Right renal cortex interstitium (tissue), 3 donors: ENCODE data around the gene SLC25A21. TPM values are rescaled to one million over a fixed set of nuclear protein-coding genes. Genes with fewer than 3 reads are reported as not detected.
"Not testable (repeated sequence)": the region's sequence is repeated elsewhere in the genome, so short reads cannot be mapped to it uniquely, and the experiment has no call there.

ENCODE experiments used
- DNase-seq, 3 donors: peaks; one replicate each; pipeline ENCODE4 v3.0.0-alpha.2; 2013; ENCODE audit warnings: low read depth in 3 of 3, low spot score in 2 of 3
- polyA plus RNA-seq, 3 donors: library from polyadenylated mRNA; unstranded; fragments of 120-200 nt; gene quantifications; one replicate each; pipeline ENCODE4 v1.2.1, GENCODE V29; 2013; ENCODE audit not compliant: insufficient read length in 3 of 3

Gene SLC25A21
- polyA plus RNA-seq, 3 donors = 2.4 to 4.7 (median 3.4) TPM

DNA sequence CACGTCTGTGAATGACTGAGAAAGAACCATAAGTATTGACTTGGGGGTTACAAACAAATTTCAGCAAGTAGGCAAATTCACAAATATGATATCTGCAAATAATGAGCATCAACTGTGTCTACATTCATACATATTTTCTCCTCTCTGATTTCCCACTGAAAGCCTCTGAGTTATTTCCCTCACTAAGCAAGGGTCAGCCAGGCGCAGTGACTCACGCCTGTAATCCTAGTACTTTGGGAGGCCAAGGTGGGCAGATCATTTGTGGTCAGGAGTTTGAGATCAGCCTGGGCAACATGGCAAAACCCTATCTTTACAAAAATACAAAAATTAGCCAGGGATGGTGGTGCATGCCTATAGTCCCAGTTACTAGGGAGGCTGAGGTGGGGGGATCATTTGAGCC lies 80.8 kb downstream of the SLC25A21 start:
- DNase-seq = no peak

- no peak for DNase-seq
Measured at GRCh38 chr14:37090026-37090425, 82.4 kb downstream of the SLC25A21 start.

DNA sequence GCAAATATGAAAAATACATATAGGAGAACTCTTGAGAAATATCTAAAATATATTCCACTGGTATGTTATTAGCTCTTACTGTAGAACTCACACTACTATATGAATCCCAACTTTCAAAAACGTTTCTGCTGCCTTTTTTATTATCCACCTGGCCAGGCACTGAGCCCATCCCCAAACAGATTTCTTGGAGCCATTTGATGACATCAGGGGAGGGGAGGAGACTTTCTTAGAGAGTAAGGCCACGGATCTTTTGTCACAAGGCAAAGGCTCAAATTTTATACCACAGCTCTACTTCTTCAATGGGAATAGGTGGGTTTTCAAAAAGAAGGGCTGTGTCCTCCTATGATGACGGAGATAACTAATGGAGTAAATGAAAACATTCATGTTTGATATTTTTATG lies 83.0 kb downstream of the SLC25A21 start:
- DNase-seq = no peak

GRCh38 chr14:37088356-37089215 lies 83.8 kb downstream of the SLC25A21 start:
- DNase-seq = no peak

DNA sequence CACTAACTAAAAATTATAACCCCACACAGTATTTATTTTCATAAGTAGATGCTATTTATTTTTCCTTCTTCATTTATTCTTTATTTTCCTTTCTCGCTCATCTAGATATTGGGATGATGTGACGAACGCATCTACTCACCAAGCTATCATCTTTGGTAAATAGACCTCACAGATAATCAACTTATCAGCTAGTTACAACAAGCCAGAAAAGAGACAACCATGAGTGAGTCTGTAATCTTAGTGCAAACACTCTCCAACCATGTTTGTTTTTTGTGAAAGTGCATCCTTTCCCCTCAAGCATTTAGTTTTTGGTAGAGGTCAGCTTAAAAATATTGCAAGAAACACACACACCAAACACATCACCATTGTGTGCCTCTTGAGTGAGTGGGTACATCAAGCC lies 84.9 kb downstream of the SLC25A21 start:
- no peak for DNase-seq

GRCh38 chr14:37083599-37083998 lies 88.8 kb downstream of the SLC25A21 start:
- no peak for DNase-seq

DNA sequence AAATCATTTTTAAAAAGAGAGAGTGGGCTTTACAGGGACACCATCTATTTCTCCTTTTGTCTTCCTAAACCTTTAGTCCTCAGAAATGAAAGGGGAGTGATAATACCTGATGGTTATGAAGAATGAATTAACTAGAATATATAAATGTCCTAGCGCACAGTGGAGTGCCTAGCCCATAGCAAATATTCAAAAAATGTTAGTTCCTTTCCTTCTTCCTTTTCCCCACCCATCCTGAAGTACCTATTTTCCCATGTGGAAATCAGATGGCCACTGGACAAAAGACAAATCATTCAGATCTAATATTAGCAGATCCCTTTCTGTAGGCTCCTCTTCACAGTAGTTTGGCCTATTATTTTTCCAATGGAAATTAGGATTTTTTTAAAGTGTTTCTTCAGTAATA lies 90.0 kb downstream of the SLC25A21 start:
- no peak for DNase-seq

DNA sequence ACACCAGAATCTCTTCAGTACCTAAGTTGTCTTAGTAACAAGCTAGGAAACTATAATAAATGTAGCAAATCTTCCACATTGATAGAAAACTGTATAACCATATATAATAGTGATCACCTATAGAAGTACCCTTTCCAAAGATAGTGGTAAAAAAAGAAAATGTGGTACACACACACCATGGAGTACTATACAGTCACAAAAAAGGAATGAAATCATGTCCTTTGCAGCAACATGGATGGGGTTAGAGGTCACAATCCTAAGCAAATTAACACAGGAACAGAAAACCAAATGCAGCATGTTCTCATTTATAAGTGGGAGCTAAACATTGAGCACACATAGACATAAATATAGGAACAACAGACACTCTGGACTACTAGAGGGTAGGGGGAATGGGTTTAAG lies 90.5 kb downstream of the SLC25A21 start:
- DNase-seq = no peak

DNA sequence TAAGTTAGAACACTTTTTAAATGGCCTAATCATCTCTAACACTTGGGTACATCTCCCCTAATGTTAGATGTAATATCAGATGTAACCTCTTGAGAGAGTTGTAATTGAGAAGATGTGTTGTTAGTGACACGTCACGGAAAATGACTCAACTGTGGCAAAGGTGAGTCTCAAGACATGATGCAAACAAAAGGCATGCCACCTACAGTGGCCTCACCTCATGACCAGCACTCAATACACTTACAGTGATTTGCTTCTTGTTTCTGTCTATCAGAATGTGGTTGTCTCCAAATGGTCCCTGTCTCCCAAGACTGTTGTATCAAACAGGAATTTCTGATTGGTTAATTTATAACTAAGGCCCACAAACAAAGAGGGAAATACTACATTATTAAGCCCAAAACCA lies 91.2 kb downstream of the SLC25A21 start:
- DNase-seq = no peak

GRCh38 chr14:37078131-37078530 lies 94.3 kb downstream of the SLC25A21 start:
- no peak for DNase-seq

- DNase-seq = not testable (repeated sequence)
Measured at GRCh38 chr14:37074320-37074719, 98.1 kb downstream of the SLC25A21 start.

GRCh38 chr14:37063467-37064240 lies 108.8 kb downstream of the SLC25A21 start:
- DNase-seq = no peak

DNA sequence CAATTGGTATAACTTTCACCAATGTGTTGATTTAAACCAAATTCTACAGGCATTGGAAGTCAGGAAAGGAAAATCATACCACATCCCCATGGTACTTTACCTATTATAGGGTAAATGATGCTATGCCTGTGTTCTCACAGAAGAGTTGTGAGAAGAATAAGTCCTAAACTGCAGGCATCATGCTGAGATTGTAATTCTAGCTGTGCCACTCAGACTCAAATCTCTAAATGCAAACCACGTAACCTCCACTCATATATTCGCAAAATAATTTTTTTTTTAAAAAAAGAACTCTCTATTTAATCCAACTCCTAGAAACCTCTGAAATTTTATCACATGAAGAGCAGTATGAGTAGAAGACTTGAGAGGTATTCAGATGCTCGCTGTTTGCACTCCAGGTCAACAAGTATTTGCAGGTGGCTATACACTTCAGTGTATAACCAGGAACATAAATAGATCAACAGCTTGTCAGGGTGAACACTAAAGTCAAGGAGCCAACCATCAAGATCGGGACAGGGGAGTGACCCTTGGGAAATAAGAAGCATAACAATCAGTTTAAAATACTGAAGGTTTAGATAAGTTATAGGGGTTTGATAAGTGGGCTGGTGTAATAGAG lies 110.1 kb downstream of the SLC25A21 start:
- no peak for DNase-seq

DNA sequence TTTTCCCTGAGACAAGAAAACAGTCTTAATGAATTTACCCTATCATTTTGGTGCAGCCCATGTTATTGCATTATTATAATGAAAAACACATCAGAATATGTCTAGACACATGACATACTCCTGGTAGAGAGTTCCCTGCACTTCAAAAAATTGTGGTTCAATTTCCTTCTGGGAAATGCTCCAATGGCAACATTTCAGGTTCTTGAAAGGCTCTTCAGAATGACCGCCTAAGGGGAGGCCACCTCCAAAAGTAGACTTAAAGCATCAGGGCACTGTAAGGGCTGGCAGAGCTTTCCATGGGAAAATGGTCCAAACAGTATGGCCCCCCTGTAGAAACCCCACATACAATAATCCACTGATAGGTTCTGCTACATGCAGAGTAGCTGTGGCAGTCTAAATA lies 110.7 kb downstream of the SLC25A21 start:
- no peak for DNase-seq

DNA sequence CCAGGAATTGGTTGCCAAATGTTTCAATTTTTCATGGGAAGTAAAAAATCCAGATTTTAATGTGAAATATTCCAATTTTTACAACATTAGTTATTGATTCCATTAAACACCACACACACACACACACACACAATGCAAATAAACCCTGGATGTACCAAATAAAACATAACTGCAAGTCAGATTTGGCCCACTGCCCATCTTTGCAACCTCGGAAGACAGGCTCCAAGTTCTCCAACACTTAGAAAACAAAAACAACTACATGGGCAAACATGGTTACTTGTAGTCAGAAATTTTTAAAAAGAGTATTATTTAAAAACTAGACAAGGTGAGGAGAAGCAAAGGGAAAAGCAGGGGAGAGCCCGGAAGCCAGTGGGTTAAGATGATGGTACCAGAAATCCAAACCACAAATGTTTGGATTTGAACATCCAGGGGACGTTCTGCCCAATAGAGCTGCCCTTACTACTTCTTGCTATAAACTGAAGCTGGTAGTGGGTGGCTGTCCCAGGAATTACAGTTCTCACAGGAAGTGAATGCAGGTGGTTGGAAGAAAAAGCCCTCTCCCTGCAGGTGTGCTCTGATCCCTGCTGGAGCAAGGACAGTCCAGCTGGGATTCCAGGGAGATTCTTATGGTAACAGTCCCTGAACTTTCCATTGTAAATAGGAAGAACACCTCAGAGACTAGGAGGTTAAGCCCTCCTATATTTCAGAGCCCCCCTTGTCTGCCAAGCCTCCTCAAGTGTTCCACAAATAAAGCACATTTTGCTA lies 111.7 kb downstream of the SLC25A21 start:
- no peak for DNase-seq

DNA sequence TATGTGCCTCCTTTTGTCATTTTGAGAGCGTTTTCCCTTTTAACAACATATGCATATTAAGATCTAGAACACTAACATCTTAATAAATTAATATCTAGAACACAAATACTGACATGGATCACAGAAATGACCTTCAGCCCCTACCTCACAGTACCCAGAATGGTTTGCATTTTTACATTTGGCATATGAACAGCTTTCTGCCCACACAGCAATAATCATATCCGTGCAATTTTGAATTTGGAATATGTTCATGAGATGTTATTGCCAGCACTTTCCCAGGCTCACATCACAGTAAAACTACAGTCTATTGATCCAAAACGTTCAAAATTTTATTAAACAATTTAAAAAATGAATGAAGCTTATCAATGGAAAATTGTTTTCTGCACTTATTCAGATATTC lies 114.6 kb downstream of the SLC25A21 start:
- DNase-seq = no peak

DNA sequence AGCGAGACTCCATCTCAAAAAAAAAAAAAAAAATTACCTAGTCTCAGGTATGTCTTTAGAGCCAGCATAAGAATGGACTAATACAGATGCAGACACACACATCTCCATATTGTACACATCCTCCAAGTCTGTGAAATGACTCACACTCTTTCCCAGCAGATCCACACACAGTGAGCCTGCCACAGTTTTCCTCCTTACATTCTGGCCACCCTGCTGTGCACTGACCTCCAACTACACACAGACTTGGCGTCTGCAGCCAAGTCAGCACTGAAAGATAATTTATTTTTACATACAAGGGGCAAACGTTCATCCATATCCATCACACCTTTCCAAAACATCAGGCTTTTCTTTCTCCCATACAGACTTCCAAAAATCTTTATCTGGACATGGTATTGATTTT lies 115.9 kb downstream of the SLC25A21 start:
- DNase-seq = no peak

DNA sequence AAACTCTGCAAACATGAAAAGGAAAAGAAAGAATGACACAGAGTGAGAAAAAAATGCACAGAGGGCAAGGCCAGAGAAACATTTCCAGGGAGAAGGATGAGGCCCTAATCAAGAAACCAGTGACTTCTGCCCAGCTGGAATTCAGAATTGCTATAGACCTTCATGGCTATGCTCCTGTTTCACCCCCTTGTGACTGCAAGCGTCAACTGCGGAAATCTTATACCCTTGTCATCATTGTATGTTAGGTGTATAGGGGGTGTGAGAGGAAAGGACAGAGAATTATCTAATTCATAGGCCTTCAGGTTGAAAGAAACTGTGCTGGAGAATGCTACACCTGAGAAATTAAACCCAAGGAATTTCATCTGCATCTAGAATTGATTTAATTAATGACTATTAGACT lies 117.5 kb downstream of the SLC25A21 start:
- DNase-seq = no peak

- DNase-seq = no peak
Measured at GRCh38 chr14:37054144-37054543, 118.3 kb downstream of the SLC25A21 start.

DNA sequence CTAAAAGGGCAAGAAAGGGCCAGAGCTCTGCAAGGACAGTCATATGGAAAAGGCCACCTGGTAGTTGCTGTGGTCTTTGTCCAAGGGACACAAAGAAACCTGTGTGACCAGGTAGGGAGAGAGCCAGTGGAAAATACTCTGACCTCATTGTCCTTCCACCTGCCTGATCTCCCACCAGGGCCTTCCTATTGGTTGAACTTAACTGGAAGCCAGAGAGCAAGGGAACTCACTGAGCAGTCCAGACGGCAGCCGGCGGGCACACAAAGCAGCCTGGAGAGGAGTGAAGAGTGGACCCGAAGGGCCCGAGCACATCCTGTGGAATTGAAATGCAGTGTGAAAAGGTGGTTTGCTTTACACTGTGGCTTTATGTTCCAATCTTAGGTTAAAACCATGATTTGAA lies 120.7 kb downstream of the SLC25A21 start:
- DNase-seq = no peak

- no peak for DNase-seq
Measured at GRCh38 chr14:37051153-37051552, 121.3 kb downstream of the SLC25A21 start.
